Prostate gland (tissue), 2 donors: ENCODE data around the gene PHF23.

Source experiments
- POLR2A ChIP-seq: fragments of 450-650 bp; IDR thresholded peaks from one replicate; pipeline ENCODE4 v1.6.1; 2016; ENCODE audit warnings: antibody characterized with exemption, mild to moderate bottlenecking
- POLR2AphosphoS5 ChIP-seq: sonication (generic); formaldehyde crosslinking; IDR thresholded peaks from one replicate; pipeline ENCODE4 v1.6.1; 2017; ENCODE audit warnings: antibody characterized with exemption
- TF ChIP-seq, protein P1 (sequence below), 4 experiments: fragments of 200-600 bp in 2 of 4; fragments of 450-650 bp in 2 of 4; sonication (generic) in 2 of 4; IDR thresholded peaks; 1 replicate in 3 of 4; 2 replicates in 1 of 4; pipeline ENCODE4 v1.5.1; 2016 to 2019; ENCODE audit warnings: antibody characterized with exemption in 4 of 4, mild to moderate bottlenecking in 2 of 4, moderate library complexity in 2 of 4

DNA sequence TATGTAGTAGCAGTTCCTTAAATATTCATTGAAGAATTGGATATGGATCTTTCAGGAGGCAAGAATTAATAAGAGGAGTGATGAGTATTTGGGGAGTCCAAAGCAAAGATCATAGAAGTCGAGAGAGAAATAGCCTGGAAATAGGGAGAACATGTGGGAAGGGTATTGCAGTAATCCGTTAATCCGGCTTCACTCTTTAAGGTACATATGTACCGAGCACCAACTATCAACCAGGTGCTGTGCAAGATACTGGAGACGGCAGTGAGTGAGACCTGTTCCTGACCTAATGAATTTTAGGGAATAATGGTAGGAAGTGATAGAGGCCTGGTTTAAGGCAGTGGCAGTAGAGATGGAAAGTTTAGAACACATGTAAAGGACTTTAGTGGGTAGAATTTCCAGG lies 13.8 kb upstream of the PHF23 start:
- TF ChIP-seq POLR2A (no peak), POLR2AphosphoS5 (no peak)
- TF ChIP-seq, protein P1, sequence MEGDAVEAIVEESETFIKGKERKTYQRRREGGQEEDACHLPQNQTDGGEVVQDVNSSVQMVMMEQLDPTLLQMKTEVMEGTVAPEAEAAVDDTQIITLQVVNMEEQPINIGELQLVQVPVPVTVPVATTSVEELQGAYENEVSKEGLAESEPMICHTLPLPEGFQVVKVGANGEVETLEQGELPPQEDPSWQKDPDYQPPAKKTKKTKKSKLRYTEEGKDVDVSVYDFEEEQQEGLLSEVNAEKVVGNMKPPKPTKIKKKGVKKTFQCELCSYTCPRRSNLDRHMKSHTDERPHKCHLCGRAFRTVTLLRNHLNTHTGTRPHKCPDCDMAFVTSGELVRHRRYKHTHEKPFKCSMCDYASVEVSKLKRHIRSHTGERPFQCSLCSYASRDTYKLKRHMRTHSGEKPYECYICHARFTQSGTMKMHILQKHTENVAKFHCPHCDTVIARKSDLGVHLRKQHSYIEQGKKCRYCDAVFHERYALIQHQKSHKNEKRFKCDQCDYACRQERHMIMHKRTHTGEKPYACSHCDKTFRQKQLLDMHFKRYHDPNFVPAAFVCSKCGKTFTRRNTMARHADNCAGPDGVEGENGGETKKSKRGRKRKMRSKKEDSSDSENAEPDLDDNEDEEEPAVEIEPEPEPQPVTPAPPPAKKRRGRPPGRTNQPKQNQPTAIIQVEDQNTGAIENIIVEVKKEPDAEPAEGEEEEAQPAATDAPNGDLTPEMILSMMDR (IDR thresholded peaks at IDR 0.05), result no peak
